Measurements from ENCODE around the gene C10orf88. TPM values are rescaled to one million over a fixed set of nuclear protein-coding genes. Genes with fewer than 3 reads are reported as not detected.

The C10orf88 gene
- polyA plus RNA-seq, 2 donors = 3.1 to 4.0 TPM

Other genes with a start within 250 kb of the C10orf88 start
- 1 to 10 TPM in 1 of 2 donors, under 1 TPM in 1; 0.32 to 1.3 TPM for gene CUZD1, start 108.4 kb downstream of the C10orf88 start, polyA plus RNA-seq
- 1 to 10 TPM; 1.9 to 2.6 TPM for gene FAM24B, start 74.6 kb downstream of the C10orf88 start, polyA plus RNA-seq
- not detected for gene FAM24A, start 43.6 kb downstream of the C10orf88 start, polyA plus RNA-seq
- 1 to 10 TPM; 2.7 to 2.9 TPM for gene PSTK, start 26.2 kb upstream of the C10orf88 start, polyA plus RNA-seq
- gene IKZF5, start 54.6 kb upstream of the C10orf88 start, polyA plus RNA-seq = 1 to 10 TPM; 4.5 to 7.2 TPM
- 1 to 10 TPM; 5.2 to 7.3 TPM for gene ACADSB, start 54.8 kb upstream of the C10orf88 start, polyA plus RNA-seq
- not detected for gene HMX3, start 181.7 kb upstream of the C10orf88 start, polyA plus RNA-seq
- under 1 TPM in 1 of 2 donors, not detected in 1; 0.08 TPM for gene HMX2, start 193.9 kb upstream of the C10orf88 start, polyA plus RNA-seq
- gene BUB3, start 200.2 kb upstream of the C10orf88 start, polyA plus RNA-seq = 10 to 100 TPM; 18.9 to 72.7 TPM